ENCODE measurements around the gene LRRK2. TPM values are rescaled to one million over a fixed set of nuclear protein-coding genes. Genes with fewer than 3 reads are reported as not detected.

The LRRK2 gene
- total and polyA plus RNA-seq, 4 donors: 1.5 to 11.5 (median 4.9) TPM

DNA sequence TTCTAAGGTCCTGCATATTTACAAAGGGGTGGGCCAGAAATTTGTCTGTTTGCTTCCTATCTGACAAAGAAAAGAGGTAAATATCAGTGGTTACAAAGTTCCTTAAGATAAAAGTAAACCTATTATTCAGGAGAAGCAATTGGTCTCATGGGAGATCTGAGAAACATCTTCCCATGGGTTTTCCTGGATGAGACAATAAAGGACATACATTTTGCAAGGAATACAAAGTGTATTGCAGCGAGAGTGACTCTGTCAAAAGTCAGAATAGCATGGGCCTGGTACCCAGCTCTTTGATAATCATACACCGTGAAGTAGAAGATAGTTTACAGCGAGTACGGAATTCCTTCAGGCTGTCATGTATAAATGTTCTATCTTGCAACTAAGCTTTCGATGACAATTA, 14.2 kb downstream of the LRRK2 start:
- Histone ChIP-seq H3K27ac (ENCODE audit: low read depth in 1 of 2, low read length in 2 of 2) (no peak overlapping the region), H3K4me3 (ENCODE audit: low read depth in 1 of 3, low read length in 3 of 3) (no peak overlapping the region), H3K27me3 (ENCODE audit: control insufficient read depth in 4 of 4, insufficient read depth in 4 of 4, low read length in 3 of 4) (no peaks in the 10 kb centered on the region), H3K4me1 (ENCODE audit: control insufficient read depth in 4 of 4, insufficient read depth in 4 of 4, low read length in 3 of 4) (peaks cover 1 to 14% (median 4%) of the 10 kb centered on the region in 4 donors), H3K9me3 (ENCODE audit: control insufficient read depth in 4 of 4, low read length in 3 of 4) (no peaks in the 10 kb centered on the region), H3K36me3 (ENCODE audit: control insufficient read depth in 4 of 4, insufficient read depth in 3 of 4, low read depth in 1 of 4, low read length in 3 of 4) (peaks cover 0 to 10% (median 5%) of the 10 kb centered on the region in 4 donors), H3K9ac (ENCODE audit: low read depth in 1 of 2, low read length in 2 of 2) (no peak overlapping the region)
- 93% methylated on average over 5 of the region's 5 CpGs for WGBS
- DNase-seq (ENCODE audit: low spot score): no peak
- TF ChIP-seq SP1 (IDR thresholded peaks at IDR 0.05) (no peak), YY1 (IDR thresholded peaks at IDR 0.05) (no peak), JUND (IDR thresholded peaks at IDR 0.05) (no peak), HNF4A (conservative IDR thresholded peaks at IDR 0.05) (no peak), RXRA (IDR thresholded peaks at IDR 0.05) (no peak), HNF4G (IDR thresholded peaks at IDR 0.05) (no peak), TAF1 (conservative IDR thresholded peaks at IDR 0.05) (no peak), RAD21 (IDR thresholded peaks at IDR 0.05) (no peak), NR2F2 (IDR thresholded peaks at IDR 0.05) (no peak), GABPA (IDR thresholded peaks at IDR 0.05 in 1 of 2, conservative IDR thresholded peaks at IDR 0.05 in 1 of 2) (no peak), FOXA1 (IDR thresholded peaks at IDR 0.05) (no peak), FOXA2 (IDR thresholded peaks at IDR 0.05) (no peak), EGR1 (IDR thresholded peaks at IDR 0.05; ENCODE audit: low read depth in 2 of 2) (no peak)
- TF ChIP-seq, protein P1, sequence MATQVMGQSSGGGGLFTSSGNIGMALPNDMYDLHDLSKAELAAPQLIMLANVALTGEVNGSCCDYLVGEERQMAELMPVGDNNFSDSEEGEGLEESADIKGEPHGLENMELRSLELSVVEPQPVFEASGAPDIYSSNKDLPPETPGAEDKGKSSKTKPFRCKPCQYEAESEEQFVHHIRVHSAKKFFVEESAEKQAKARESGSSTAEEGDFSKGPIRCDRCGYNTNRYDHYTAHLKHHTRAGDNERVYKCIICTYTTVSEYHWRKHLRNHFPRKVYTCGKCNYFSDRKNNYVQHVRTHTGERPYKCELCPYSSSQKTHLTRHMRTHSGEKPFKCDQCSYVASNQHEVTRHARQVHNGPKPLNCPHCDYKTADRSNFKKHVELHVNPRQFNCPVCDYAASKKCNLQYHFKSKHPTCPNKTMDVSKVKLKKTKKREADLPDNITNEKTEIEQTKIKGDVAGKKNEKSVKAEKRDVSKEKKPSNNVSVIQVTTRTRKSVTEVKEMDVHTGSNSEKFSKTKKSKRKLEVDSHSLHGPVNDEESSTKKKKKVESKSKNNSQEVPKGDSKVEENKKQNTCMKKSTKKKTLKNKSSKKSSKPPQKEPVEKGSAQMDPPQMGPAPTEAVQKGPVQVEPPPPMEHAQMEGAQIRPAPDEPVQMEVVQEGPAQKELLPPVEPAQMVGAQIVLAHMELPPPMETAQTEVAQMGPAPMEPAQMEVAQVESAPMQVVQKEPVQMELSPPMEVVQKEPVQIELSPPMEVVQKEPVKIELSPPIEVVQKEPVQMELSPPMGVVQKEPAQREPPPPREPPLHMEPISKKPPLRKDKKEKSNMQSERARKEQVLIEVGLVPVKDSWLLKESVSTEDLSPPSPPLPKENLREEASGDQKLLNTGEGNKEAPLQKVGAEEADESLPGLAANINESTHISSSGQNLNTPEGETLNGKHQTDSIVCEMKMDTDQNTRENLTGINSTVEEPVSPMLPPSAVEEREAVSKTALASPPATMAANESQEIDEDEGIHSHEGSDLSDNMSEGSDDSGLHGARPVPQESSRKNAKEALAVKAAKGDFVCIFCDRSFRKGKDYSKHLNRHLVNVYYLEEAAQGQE (IDR thresholded peaks at IDR 0.05): no peak
- TF ChIP-seq, protein P2, sequence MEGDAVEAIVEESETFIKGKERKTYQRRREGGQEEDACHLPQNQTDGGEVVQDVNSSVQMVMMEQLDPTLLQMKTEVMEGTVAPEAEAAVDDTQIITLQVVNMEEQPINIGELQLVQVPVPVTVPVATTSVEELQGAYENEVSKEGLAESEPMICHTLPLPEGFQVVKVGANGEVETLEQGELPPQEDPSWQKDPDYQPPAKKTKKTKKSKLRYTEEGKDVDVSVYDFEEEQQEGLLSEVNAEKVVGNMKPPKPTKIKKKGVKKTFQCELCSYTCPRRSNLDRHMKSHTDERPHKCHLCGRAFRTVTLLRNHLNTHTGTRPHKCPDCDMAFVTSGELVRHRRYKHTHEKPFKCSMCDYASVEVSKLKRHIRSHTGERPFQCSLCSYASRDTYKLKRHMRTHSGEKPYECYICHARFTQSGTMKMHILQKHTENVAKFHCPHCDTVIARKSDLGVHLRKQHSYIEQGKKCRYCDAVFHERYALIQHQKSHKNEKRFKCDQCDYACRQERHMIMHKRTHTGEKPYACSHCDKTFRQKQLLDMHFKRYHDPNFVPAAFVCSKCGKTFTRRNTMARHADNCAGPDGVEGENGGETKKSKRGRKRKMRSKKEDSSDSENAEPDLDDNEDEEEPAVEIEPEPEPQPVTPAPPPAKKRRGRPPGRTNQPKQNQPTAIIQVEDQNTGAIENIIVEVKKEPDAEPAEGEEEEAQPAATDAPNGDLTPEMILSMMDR (IDR thresholded peaks at IDR 0.05; ENCODE audit: low read depth, low read length, missing input control): no peak
- TF ChIP-seq, protein P3, sequence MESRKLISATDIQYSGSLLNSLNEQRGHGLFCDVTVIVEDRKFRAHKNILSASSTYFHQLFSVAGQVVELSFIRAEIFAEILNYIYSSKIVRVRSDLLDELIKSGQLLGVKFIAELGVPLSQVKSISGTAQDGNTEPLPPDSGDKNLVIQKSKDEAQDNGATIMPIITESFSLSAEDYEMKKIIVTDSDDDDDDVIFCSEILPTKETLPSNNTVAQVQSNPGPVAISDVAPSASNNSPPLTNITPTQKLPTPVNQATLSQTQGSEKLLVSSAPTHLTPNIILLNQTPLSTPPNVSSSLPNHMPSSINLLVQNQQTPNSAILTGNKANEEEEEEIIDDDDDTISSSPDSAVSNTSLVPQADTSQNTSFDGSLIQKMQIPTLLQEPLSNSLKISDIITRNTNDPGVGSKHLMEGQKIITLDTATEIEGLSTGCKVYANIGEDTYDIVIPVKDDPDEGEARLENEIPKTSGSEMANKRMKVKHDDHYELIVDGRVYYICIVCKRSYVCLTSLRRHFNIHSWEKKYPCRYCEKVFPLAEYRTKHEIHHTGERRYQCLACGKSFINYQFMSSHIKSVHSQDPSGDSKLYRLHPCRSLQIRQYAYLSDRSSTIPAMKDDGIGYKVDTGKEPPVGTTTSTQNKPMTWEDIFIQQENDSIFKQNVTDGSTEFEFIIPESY (IDR thresholded peaks at IDR 0.05): no peak
- TF ChIP-seq, protein P4, sequence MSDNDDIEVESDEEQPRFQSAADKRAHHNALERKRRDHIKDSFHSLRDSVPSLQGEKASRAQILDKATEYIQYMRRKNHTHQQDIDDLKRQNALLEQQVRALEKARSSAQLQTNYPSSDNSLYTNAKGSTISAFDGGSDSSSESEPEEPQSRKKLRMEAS (IDR thresholded peaks at IDR 0.05): no peak
- TF ChIP-seq, protein P5, sequence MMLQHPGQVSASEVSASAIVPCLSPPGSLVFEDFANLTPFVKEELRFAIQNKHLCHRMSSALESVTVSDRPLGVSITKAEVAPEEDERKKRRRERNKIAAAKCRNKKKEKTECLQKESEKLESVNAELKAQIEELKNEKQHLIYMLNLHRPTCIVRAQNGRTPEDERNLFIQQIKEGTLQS (IDR thresholded peaks at IDR 0.05): no peak

Measured in liver (tissue), 9 donors.